HL-60 (cell line): ENCODE results near the gene KLHDC10.

ENCODE experiments used
- CTCF ChIP-seq: IDR thresholded peaks from one replicate; pipeline ENCODE4 v1.5.1; 2011; ENCODE audit warnings: low read length, control low read depth, inconsistent platforms; ENCODE audit not compliant: insufficient read depth
- POLR2AphosphoS5 ChIP-seq: IDR thresholded peaks from 2 replicates; pipeline ENCODE4 v1.6.1; 2012; ENCODE audit warnings: low read depth
- SPI1 ChIP-seq: IDR thresholded peaks from 2 replicates; pipeline ENCODE4 v1.6.1; 2012; ENCODE audit warnings: low read depth, mild to moderate bottlenecking, borderline replicate concordance

GRCh38 chr7:130148561-130148960, 78.2 kb downstream of the KLHDC10 start:
- no peak for TF ChIP-seq SPI1
- no peak for TF ChIP-seq CTCF
- no peak for TF ChIP-seq POLR2AphosphoS5
